ENCODE data around the gene ELK3. TPM values are rescaled to one million over a fixed set of nuclear protein-coding genes. Genes with fewer than 3 reads are reported as not detected.

Gene ELK3
- total RNA-seq, 4 donors from 2014 or later = 10.0 to 13.5 (median 11.0) TPM

DNA sequence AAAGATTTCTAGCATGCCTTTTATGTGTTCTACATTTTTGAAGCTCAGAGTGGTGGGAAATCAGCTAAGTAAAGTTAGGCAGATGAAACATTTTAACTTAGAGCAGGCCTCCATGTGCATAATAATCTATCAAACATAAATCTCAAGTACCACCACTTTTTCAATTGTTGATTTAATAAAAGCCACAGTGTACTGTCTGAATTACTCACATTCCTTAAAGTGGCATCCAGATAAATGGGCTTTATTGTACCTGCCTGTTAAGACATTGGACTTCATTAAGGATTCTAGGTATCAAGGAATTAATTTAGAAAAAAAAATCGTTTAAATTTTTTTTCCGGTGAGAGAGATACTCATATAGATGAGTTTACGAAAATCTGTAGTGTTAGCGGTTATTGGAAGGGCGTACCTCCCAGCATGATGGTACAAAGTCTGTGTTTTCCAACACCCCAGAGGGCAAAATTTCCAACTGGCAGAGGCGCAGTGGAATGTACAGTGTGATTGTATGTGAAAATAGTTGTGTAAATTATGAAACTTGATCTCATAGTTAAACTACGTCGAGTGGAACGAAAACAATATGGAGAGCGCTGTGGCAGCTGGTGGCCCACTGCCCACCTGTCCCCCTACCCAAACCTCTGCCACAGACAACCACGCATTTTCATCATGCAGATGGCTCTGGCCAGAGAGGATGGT, 25.0 kb downstream of the ELK3 start:
- Histone ChIP-seq H3K4me1 (peaks cover 30% of the 10 kb centered on the region), H3K4me3 (peak overlapping the region; percentile 29), H3K27me3 (no peaks in the 10 kb centered on the region), H3K36me3 (peaks cover 6% of the 10 kb centered on the region), H3K27ac (peak overlapping the region; percentile 82), H3K9me3 (no peaks in the 10 kb centered on the region)
- 62% methylated on average over 11 of the region's 11 CpGs for WGBS
- TF ChIP-seq POLR2AphosphoS5 (IDR thresholded peaks at IDR 0.05) (no peak), EP300 (IDR thresholded peaks at IDR 0.05) (no peak), POLR2A (IDR thresholded peaks at IDR 0.05) (no peak)
- TF ChIP-seq, protein P1, sequence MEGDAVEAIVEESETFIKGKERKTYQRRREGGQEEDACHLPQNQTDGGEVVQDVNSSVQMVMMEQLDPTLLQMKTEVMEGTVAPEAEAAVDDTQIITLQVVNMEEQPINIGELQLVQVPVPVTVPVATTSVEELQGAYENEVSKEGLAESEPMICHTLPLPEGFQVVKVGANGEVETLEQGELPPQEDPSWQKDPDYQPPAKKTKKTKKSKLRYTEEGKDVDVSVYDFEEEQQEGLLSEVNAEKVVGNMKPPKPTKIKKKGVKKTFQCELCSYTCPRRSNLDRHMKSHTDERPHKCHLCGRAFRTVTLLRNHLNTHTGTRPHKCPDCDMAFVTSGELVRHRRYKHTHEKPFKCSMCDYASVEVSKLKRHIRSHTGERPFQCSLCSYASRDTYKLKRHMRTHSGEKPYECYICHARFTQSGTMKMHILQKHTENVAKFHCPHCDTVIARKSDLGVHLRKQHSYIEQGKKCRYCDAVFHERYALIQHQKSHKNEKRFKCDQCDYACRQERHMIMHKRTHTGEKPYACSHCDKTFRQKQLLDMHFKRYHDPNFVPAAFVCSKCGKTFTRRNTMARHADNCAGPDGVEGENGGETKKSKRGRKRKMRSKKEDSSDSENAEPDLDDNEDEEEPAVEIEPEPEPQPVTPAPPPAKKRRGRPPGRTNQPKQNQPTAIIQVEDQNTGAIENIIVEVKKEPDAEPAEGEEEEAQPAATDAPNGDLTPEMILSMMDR (IDR thresholded peaks at IDR 0.05) = no peak
- DNase-seq (ENCODE audit: low spot score in 2 of 2) = no peak

DNA sequence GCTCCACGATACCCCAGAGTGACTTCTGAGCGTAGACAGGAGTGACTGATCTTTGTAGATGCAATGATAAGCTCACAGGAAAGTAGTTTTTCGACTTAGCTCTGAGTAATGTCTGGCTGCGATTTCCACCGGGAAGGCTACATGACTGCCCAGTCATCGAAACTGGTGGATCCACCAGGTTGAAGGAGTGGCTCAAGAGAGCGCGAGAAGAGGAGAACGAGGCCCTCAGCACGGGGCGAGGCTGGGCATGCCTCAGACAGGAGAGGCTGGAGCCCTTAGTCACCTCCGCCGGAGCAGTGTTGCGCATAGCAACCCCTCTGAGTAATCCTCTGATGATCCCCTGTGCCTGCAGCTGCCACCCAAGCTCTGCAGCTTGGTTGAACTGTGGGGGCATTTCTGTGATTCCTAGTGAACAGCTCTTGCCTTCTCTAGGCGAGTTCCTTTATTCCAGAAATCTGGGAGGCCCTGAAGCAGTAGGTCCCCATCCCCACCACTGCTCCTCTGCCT, 25.6 kb downstream of the ELK3 start:
- H3K4me3 ChIP-seq = peak overlapping the region; percentile 29
- TF ChIP-seq POLR2AphosphoS5 (IDR thresholded peaks at IDR 0.05) (no peak), POLR2A (IDR thresholded peaks at IDR 0.05) (no peak), EP300 (IDR thresholded peaks at IDR 0.05) (no peak)
- TF ChIP-seq, protein P1 (IDR thresholded peaks at IDR 0.05) = no peak
- peaks cover 27% of the 10 kb centered on the region for H3K4me1 ChIP-seq
- peak overlapping the region; percentile 82 for H3K27ac ChIP-seq
- H3K27me3 ChIP-seq = no peaks in the 10 kb centered on the region
- H3K36me3 ChIP-seq = peaks cover 6% of the 10 kb centered on the region
- H3K9me3 ChIP-seq = no peaks in the 10 kb centered on the region
- 62% methylated on average over 6 of the region's 15 CpGs for WGBS
- no peak for DNase-seq (ENCODE audit: low spot score in 2 of 2)

GRCh38 chr12:96220902-96221301, 26.7 kb downstream of the ELK3 start:
- Histone ChIP-seq H3K4me3 (no peak overlapping the region), H3K27ac (no peak overlapping the region), H3K27me3 (no peaks in the 10 kb centered on the region), H3K36me3 (peaks cover 14% of the 10 kb centered on the region), H3K9me3 (no peaks in the 10 kb centered on the region), H3K4me1 (peaks cover 15% of the 10 kb centered on the region)
- DNase-seq (ENCODE audit: low spot score in 2 of 2) = no peak
- WGBS = 41% methylated on average over 5 of the region's 5 CpGs
- TF ChIP-seq POLR2AphosphoS5 (IDR thresholded peaks at IDR 0.05) = no peak
- TF ChIP-seq, protein P1 (IDR thresholded peaks at IDR 0.05) = no peak
- TF ChIP-seq EP300 (IDR thresholded peaks at IDR 0.05) = no peak
- TF ChIP-seq POLR2A (IDR thresholded peaks at IDR 0.05) = no peak

DNA sequence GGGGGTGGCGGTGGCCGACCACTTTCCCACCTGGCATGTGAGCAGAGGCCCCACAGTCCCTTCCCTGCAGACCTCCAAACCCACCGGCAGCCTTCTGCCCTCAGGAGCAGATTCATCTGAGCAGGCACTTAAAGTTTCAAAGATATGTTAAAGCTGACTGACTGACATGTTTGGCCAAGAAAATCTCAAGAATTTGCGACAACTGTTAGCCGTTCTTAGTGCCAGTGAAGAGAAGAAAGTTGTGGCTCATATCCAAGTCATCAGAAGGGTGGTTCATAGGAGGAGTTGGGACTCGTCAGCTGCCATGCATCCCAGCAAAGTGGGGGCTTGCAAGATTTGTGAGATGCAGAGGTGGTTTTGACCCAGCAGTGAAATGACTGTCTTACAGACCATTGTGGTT, 27.2 kb downstream of the ELK3 start:
- peaks cover 14% of the 10 kb centered on the region for H3K36me3 ChIP-seq
- H3K9me3 ChIP-seq = no peaks in the 10 kb centered on the region
- no peaks in the 10 kb centered on the region for H3K27me3 ChIP-seq
- no peak for TF ChIP-seq POLR2A (IDR thresholded peaks at IDR 0.05)
- no peak for TF ChIP-seq POLR2AphosphoS5 (IDR thresholded peaks at IDR 0.05)
- TF ChIP-seq, protein P1 (IDR thresholded peaks at IDR 0.05) = no peak
- no peak for TF ChIP-seq EP300 (IDR thresholded peaks at IDR 0.05)
- H3K4me3 ChIP-seq = no peak overlapping the region
- WGBS = 62% methylated on average over 6 of the region's 6 CpGs
- no peak for DNase-seq (ENCODE audit: low spot score in 2 of 2)
- H3K4me1 ChIP-seq = peaks cover 15% of the 10 kb centered on the region
- no peak overlapping the region for H3K27ac ChIP-seq

GRCh38 chr12:96223411-96224218, 29.4 kb downstream of the ELK3 start:
- H3K9me3 ChIP-seq = no peaks in the 10 kb centered on the region
- TF ChIP-seq POLR2A (IDR thresholded peaks at IDR 0.05) (no peak), POLR2AphosphoS5 (IDR thresholded peaks at IDR 0.05) (no peak), EP300 (IDR thresholded peaks at IDR 0.05) (no peak)
- TF ChIP-seq, protein P1 (IDR thresholded peaks at IDR 0.05) = no peak
- no peak overlapping the region for H3K4me3 ChIP-seq
- H3K4me1 ChIP-seq = peaks cover 15% of the 10 kb centered on the region
- DNase-seq (ENCODE audit: low spot score in 2 of 2) = no peak
- H3K27ac ChIP-seq = no peak overlapping the region
- peaks cover 14% of the 10 kb centered on the region for H3K36me3 ChIP-seq
- H3K27me3 ChIP-seq = no peaks in the 10 kb centered on the region
- 80% methylated on average over 15 of the region's 16 CpGs for whole genome bisulfite sequencing
